ENCODE measurements around the gene BCL3. TPM values are rescaled to one million over a fixed set of nuclear protein-coding genes. Genes with fewer than 3 reads are reported as not detected.

Gene BCL3
- total and polyA plus RNA-seq, 2 of the 13 experiments (the other 11 are each of a cell fraction or from before 2014, with no cell fraction given), result 2.3 to 4.0 TPM

GRCh38 chr19:44723299-44723951 lies 25.1 kb upstream of the BCL3 start:
- BruUV-seq (replicated peaks), result no TSS peak
- Histone ChIP-seq H3K4me3 (replicated peaks in 1 of 3; ENCODE audit: insufficient read depth in 1 of 3, low read depth in 2 of 3, low read length in 3 of 3) (peak overlapping the region in 1 of 3 experiments; percentile 61; a peak in 1 of 6 replicates), H4K20me1 (ENCODE audit: insufficient read depth, low read length) (no peaks in the 10 kb centered on the region), H3K79me2 (ENCODE audit: insufficient read depth, low read length) (peaks cover 2% of the 10 kb centered on the region), H3K4me2 (ENCODE audit: low read depth, low read length) (peak overlapping the region; percentile 87), H2AFZ (ENCODE audit: low read length) (no peak overlapping the region), H3K27ac (ENCODE audit: extremely low read length, insufficient read depth, low read length) (no peak overlapping the region), H3K4me1 (ENCODE audit: insufficient read depth, low read length) (peaks cover 92% of the 10 kb centered on the region), H3K27me3 (ENCODE audit: control insufficient read depth in 1 of 2, insufficient read depth in 2 of 2, low read length in 2 of 2) (no peaks in the 10 kb centered on the region), H3K9me3 (ENCODE audit: low read length) (no peaks in the 10 kb centered on the region), H3K9ac (ENCODE audit: insufficient read depth, low read depth, low read length) (no peak overlapping the region), H3K36me3 (replicated peaks in 1 of 2; ENCODE audit: control insufficient read depth in 1 of 2, insufficient read depth in 2 of 2, low read length in 2 of 2) (no peaks in the 10 kb centered on the region)
- in situ Hi-C loops (cut with HindIII; ENCODE audit: extremely low pct_ligation_motif_present, low pct_unique_long_range_greater_than_20kb), result loop anchor here (5.0 kb wide), 2 partner anchors 34 to 36 kb away; no protein-coding TSS in a partner anchor
- intact Hi-C loops (cut with micrococcal nuclease; ENCODE audit: unreplicated experiment), result no loop called here
- TF ChIP-seq ATF7-NPFF (CRISPR knock-in tag; IDR thresholded peaks at IDR 0.05; ENCODE audit: low read depth) (0 out of 2 replicates have a peak, but pooled peaks have one; percentile 27), HNF1B (CRISPR knock-in tag; IDR thresholded peaks at IDR 0.05) (0 out of 2 replicates have a peak, but pooled peaks have one; percentile 55), CCDC6 (CRISPR knock-in tag; IDR thresholded peaks at IDR 0.05) (no peak), ZNF24 (IDR thresholded peaks at IDR 0.05) (peak; percentile 72; the same call in 1 of the 2 replicates), ZNF263 (CRISPR knock-in tag; IDR thresholded peaks at IDR 0.05) (no peak), SP5 (CRISPR knock-in tag; IDR thresholded peaks at IDR 0.05; ENCODE audit: borderline replicate concordance, low read depth) (0 out of 2 replicates have a peak, but pooled peaks have one; percentile 13), ZNF572 (CRISPR knock-in tag; IDR thresholded peaks at IDR 0.05) (0 out of 2 replicates have a peak, but pooled peaks have one; percentile 44), CHCHD3 (CRISPR knock-in tag; IDR thresholded peaks at IDR 0.05) (0 out of 2 replicates have a peak, but pooled peaks have one; percentile 59)
- ATAC-seq (peak; percentile 27), FAIRE-seq (no peak), DNase-seq (ENCODE audit: low spot score) (no peak)
- ChIA-PET POLR2A (interaction anchor here (0.8 to 4.5 kb wide), 13 partner anchors 9 to 84 kb away, joined by 3 to 45 read pairs (median 7); partner anchors contain the start of gene CBLC), CTCF (ENCODE audit: low intra/inter-chr PET ratio, low total read pairs) (interaction anchor here (0.8 to 3.5 kb wide), 5 partner anchors 14 to 152 kb away, joined by 3 to 50 read pairs (median 4); no protein-coding TSS in a partner anchor)
- WGBS (ENCODE audit: low lambda C conversion rate), result 78% methylated on average over 9 of the region's 10 CpGs
